ENCODE results near the gene EGLN2. TPM values are rescaled to one million over a fixed set of nuclear protein-coding genes. Genes with fewer than 3 reads are reported as not detected.
"Not testable (repeated sequence)": the region's sequence is repeated elsewhere in the genome, so short reads cannot be mapped to it uniquely, and the experiment has no call there.

The EGLN2 gene
- total RNA-seq, 2 experiments from 2014 or later, result 101 to 105 TPM

DNA sequence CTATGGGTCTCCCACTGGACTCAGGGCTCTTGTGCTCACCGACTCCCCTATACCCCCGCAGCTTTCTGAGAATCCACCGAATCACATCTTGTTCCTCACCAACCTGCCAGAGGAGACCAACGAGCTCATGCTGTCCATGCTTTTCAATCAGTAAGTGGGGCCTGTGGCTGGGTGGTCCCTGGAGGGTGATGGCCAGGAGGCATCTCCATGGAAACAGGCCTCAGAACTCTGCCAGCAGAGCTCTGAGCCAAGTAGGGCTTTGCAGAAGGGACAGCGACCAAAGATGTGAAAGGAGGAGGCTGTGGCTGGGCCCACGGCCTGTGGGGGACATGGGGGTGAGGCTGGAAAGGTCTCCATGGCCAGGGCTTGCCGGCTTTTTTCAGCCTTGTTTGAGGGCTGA is 35.5 kb upstream of the EGLN2 start:
- peaks cover 63% of the 10 kb centered on the region for H3K36me3 Mint-ChIP-seq
- DNase-seq, result no peak
- H3K27me3 Mint-ChIP-seq, result no peaks in the 10 kb centered on the region
- CTCF ChIA-PET, result interaction anchor here (0.5 to 1.7 kb wide), 2 partner anchors 43 to 379 kb away, joined by 3 to 4 read pairs; no protein-coding TSS in a partner anchor
- no peak for ATAC-seq
- H3K4me1 Mint-ChIP-seq, result peaks cover 63% of the 10 kb centered on the region
- peak overlapping the region; percentile 74 for H3K27ac Mint-ChIP-seq
- no peaks in the 10 kb centered on the region for H3K9me3 Mint-ChIP-seq (ENCODE audit: low read depth)
- H3K4me3 Mint-ChIP-seq, result no peak overlapping the region

DNA sequence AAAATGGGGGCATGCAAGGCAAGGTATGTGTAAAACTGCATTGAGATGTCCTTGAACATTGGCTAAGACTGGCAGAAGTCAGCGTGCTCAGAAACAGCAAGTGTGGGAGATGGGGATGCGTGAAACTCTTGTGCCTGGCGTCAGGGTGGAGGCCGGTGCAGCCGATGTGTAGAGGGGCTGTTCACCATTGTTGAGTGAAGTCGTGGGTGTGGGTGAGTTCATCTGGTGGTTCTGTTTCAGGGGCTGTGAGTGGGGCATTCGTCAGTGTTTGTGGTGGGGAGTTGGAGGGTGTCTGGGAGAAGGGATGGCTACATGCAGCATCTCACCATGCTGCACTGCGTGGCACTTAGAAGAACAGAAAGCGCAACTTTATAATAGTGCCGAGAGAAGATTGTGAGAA is 35.0 kb upstream of the EGLN2 start:
- DNase-seq, result no peak
- CTCF ChIA-PET, result no interaction called here
- peaks cover 65% of the 10 kb centered on the region for H3K4me1 Mint-ChIP-seq
- H3K4me3 Mint-ChIP-seq, result no peak overlapping the region
- H3K9me3 Mint-ChIP-seq (ENCODE audit: low read depth), result no peaks in the 10 kb centered on the region
- no peak for ATAC-seq
- peak overlapping the region; percentile 20 for H3K27ac Mint-ChIP-seq
- no peaks in the 10 kb centered on the region for H3K27me3 Mint-ChIP-seq
- H3K36me3 Mint-ChIP-seq, result peaks cover 64% of the 10 kb centered on the region

DNA sequence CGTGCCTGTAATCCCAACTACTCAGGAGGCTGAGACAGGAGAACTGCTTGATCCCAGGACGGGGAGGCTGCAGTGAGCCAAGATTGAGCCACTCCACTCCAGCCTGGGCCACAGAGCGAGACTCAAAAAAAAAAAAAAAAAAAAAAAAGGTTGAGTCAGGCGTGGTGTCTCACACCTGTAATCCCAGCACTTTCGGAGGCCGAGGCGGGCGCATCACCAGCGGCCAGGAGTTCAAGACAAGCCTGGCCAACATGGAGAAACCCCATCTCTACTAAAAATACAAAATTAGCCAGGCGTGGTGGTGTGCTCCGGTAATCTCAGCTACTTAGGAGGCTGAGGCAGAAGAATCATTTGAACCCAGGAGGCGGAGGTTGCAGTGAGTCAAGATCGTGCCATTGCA is 32.6 kb upstream of the EGLN2 start:
- peaks cover 57% of the 10 kb centered on the region for H3K4me1 Mint-ChIP-seq
- not testable (repeated sequence) for H3K27me3 Mint-ChIP-seq; DNase-seq; H3K27ac Mint-ChIP-seq; ATAC-seq; H3K9me3 Mint-ChIP-seq (ENCODE audit: low read depth); H3K4me3 Mint-ChIP-seq
- CTCF ChIA-PET, result interaction anchor here (0.8 kb wide), 1 partner anchor 12 kb away, joined by 4 read pairs; no protein-coding TSS in a partner anchor
- H3K36me3 Mint-ChIP-seq, result peaks cover 60% of the 10 kb centered on the region

DNA sequence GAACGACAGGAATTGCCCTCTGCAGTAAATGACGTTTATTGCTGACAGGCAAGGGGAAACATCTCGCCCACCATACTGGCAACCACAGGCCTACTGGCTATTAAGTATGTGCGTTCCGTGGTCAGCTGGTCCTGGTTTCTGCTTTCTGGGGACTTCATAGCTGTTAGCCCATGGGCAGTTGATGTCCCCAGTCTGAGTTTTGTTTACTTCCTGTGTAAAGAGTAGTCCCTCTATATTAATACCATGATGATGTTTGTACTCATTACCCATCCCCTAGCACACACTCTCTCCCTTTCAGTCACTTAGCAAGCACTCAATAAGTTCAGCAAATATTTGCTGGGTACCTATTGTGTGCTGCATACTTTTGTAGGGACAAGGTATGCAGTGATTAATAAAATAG is 30.1 kb upstream of the EGLN2 start:
- ATAC-seq (no peak), DNase-seq (no peak)
- CTCF ChIA-PET, result interaction anchor here (1.7 kb wide), 1 partner anchor 11 kb away, joined by 3 read pairs; no protein-coding TSS in a partner anchor
- Mint-ChIP-seq H3K27me3 (no peaks in the 10 kb centered on the region), H3K4me3 (no peak overlapping the region), H3K4me1 (peaks cover 36% of the 10 kb centered on the region), H3K36me3 (peaks cover 43% of the 10 kb centered on the region), H3K27ac (no peak overlapping the region), H3K9me3 (ENCODE audit: low read depth) (no peaks in the 10 kb centered on the region)

DNA sequence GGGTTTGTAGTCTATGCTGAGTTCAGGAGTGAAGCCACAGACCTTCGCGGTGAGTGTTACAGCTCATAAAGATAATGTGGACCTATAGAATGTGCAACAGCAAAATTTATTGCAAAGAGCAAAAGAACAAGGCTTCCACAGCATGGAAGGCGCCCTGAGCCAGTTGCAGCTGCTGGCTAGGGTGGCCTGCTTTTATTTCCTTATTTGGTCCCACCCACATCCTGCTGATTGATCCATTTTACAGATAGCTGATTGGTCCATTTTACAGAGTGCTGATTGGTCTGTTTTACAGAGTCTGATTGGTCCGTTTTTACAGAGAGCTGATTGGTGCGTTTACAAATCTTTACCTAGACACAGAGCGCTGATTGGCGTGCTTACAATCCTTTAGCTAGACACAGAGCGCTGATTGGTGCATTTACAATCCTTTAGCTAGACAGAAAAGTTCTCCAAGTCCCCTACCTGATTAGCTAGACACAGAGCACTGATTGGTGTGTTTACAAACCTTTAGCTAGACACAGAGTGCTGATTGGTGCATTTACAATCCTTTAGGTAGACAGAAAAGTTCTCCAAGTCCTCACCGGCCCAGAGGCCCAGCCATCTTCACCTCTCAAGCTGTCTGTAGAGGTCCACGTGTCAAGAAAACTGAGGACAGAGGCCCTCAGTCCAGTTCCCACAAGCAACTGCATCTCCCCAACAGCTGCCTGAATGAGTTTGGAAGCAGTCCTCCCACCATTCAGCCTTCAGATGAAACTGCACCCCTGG is 27.7 kb upstream of the EGLN2 start:
- not testable (repeated sequence) for DNase-seq; H3K27ac Mint-ChIP-seq; H3K4me3 Mint-ChIP-seq; H3K9me3 Mint-ChIP-seq (ENCODE audit: low read depth); H3K27me3 Mint-ChIP-seq
- CTCF ChIA-PET, result interaction anchor here (1.1 to 2.8 kb wide), 2 partner anchors 21 to 48 kb away, joined by 3 to 8 read pairs; partner anchors contain the start of gene ACTMAP
- peak; percentile 45 for ATAC-seq
- Mint-ChIP-seq H3K4me1 (peaks cover 17% of the 10 kb centered on the region), H3K36me3 (peaks cover 23% of the 10 kb centered on the region)

DNA sequence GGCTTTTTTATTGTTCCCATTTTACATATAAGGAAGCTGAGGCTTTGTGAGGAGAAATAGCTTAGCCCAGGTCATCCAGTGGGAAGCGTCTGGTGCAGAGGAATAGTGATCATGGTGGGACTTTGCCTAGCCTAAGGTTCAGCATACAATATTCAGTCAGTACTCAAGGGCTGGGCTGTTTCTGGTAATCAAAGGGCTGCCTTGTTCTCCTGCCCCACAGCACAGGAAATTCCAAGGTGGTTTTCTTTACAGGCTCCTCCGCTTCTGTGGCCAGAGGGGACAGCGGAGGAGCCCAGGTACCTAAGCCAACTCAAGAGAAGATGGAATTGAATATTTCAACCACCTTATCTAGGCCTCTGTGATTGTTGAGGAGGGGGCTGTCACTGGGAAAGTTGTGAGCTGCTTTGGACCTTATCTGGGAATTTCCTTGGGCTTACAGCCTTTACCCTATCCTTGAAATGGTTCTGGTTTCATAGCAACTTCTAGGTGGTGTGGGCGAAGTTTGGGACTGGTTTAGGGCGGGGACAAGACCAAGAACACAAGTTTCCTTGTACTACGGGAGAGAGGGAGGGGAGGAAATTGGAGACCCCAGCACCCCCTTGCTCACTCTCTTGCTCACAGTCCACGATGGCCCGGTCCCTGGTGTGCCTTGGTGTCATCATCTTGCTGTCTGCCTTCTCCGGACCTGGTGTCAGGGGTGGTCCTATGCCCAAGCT is 23.9 kb upstream of the EGLN2 start, which contains the start of gene MIA:
Gene MIA, plus strand, starts transcription at position 606 of the 716 bp plus-strand sequence. Its CDS starts 22 bp downstream, at position 628.
- Mint-ChIP-seq H3K27ac (no peak within 1 kb of the TSS), H3K4me1 (peaks cover 34% of the 10 kb centered on the region), H3K4me3 (no peak within 1 kb of the TSS), H3K36me3 (peaks cover 11% of the 10 kb centered on the region), H3K9me3 (ENCODE audit: low read depth) (no peaks in the 10 kb centered on the region), H3K27me3 (no peaks in the 10 kb centered on the region)
- ATAC-seq, result no peak
- no peak for DNase-seq
- CTCF ChIA-PET, result interaction anchor here (3.9 to 4.6 kb wide), 2 partner anchors 22 to 32 kb away, joined by 42 to 47 read pairs; partner anchors contain the start of gene EGLN2

DNA sequence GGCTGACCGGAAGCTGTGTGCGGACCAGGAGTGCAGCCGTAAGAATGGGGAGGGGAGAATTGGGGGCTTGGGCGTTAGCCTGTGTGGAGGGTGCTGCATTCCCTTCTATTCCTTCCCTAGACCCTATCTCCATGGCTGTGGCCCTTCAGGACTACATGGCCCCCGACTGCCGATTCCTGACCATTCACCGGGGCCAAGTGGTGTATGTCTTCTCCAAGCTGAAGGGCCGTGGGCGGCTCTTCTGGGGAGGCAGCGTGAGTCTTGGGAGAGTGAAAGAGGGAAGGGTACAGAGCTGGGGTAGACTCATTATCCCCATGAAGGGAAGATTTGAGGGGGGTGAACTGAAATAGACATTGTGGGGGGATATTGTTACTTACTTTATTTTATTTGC is 23.4 kb upstream of the EGLN2 start:
- ATAC-seq, result no peak
- CTCF ChIA-PET, result interaction anchor here (3.8 to 4.6 kb wide), 3 partner anchors 21 to 31 kb away, joined by 42 to 47 read pairs (median 43); partner anchors contain the start of gene EGLN2
- DNase-seq, result no peak
- Mint-ChIP-seq H3K36me3 (peaks cover 12% of the 10 kb centered on the region), H3K27me3 (no peaks in the 10 kb centered on the region), H3K9me3 (ENCODE audit: low read depth) (no peaks in the 10 kb centered on the region), H3K27ac (no peak overlapping the region), H3K4me1 (peaks cover 38% of the 10 kb centered on the region), H3K4me3 (no peak overlapping the region)

DNA sequence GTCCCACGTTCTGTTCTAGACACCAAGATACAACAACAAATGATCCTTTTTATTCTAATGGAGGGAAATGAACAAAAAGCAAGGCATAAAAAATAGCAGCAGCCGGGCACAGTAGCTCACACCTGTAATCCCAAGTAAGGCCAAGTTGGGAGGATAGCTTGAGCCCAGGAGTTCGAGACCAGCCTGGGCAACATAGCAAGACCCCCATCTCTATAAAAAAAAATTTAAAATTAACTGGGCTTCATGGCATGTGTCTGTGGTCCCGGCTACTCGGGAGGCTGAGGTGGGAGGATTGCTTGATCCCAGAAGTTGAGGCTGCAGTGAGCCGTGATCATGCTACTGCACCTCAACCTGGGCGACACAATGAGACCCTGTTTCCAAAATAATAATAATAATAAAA is 22.6 kb upstream of the EGLN2 start:
- Mint-ChIP-seq H3K4me1 (peaks cover 34% of the 10 kb centered on the region), H3K4me3 (no peak overlapping the region), H3K36me3 (peaks cover 10% of the 10 kb centered on the region), H3K27ac (no peak overlapping the region), H3K9me3 (ENCODE audit: low read depth) (no peaks in the 10 kb centered on the region), H3K27me3 (no peaks in the 10 kb centered on the region)
- CTCF ChIA-PET, result interaction anchor here (2.5 to 4.6 kb wide), 5 partner anchors 21 to 43 kb away, joined by 9 to 47 read pairs (median 42); partner anchors contain the start of genes ACTMAP, EGLN2 and SNRPA
- DNase-seq, result no peak
- ATAC-seq, result no peak

DNA sequence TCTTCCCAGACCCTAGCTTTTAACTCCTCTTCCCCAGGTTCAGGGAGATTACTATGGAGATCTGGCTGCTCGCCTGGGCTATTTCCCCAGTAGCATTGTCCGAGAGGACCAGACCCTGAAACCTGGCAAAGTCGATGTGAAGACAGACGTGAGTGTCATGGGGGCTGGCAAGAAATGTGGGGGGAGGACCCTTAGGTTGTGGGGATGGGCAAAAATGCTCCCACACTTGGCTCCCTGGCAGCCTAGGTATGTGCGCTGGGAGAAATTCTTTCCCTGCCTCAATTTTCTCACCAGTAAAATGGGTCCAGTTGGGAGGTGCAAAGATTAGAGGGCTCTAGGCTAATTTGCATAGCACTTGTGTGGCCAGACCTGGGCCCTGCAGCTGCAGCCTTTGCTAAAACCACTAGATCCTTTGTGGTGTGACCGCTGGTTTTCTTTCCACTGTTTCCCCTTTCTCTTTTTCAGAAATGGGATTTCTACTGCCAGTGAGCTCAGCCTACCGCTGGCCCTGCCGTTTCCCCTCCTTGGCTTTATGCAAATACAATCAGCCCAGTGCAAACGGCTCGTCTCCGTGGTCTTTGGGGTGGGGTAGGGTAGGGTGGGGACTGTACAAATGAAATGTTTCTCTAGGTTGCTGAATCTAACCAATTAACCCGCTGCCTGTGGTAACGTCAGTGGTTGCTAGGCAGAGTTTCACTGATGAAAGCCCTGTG is 21.9 kb upstream of the EGLN2 start:
- peak; percentile 98 for DNase-seq
- peak overlapping the region; percentile 99 for H3K27ac Mint-ChIP-seq
- no peaks in the 10 kb centered on the region for H3K9me3 Mint-ChIP-seq (ENCODE audit: low read depth)
- H3K4me1 Mint-ChIP-seq, result peaks cover 33% of the 10 kb centered on the region
- no peaks in the 10 kb centered on the region for H3K27me3 Mint-ChIP-seq
- ATAC-seq, result peak; percentile 56
- CTCF ChIA-PET, result interaction anchor here (0.5 to 4.6 kb wide), 12 partner anchors 20 to 525 kb away, joined by 3 to 47 read pairs (median 8); partner anchors contain the start of genes ACTMAP, COQ8B, EGLN2 and ITPKC
- peak overlapping the region; percentile 87 for H3K4me3 Mint-ChIP-seq
- peaks cover 12% of the 10 kb centered on the region for H3K36me3 Mint-ChIP-seq

DNA sequence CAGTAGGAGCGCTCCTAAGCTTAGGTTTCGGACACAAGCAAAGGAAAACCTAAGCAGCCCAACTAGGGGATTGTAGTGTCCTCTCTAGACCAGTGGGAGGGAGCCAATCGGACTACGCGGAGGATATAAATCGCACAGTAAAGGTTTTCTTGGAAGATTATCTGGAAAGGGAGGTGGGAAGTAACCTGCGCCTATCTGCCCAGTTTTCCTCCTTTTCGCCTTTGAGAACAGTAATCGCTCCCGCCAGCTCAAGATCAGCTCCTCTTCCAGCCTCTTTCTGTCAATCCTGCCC is 21.4 kb upstream of the EGLN2 start:
- Mint-ChIP-seq H3K27ac (peak overlapping the region; percentile 99), H3K36me3 (peaks cover 14% of the 10 kb centered on the region), H3K4me1 (peaks cover 33% of the 10 kb centered on the region), H3K4me3 (peak overlapping the region; percentile 87), H3K27me3 (no peaks in the 10 kb centered on the region), H3K9me3 (ENCODE audit: low read depth) (no peaks in the 10 kb centered on the region)
- DNase-seq (no peak), ATAC-seq (no peak)
- CTCF ChIA-PET, result interaction anchor here (0.5 to 4.6 kb wide), 14 partner anchors 20 to 525 kb away, joined by 3 to 47 read pairs (median 6); partner anchors contain the start of genes ACTMAP, COQ8B, EGLN2 and ITPKC

DNA sequence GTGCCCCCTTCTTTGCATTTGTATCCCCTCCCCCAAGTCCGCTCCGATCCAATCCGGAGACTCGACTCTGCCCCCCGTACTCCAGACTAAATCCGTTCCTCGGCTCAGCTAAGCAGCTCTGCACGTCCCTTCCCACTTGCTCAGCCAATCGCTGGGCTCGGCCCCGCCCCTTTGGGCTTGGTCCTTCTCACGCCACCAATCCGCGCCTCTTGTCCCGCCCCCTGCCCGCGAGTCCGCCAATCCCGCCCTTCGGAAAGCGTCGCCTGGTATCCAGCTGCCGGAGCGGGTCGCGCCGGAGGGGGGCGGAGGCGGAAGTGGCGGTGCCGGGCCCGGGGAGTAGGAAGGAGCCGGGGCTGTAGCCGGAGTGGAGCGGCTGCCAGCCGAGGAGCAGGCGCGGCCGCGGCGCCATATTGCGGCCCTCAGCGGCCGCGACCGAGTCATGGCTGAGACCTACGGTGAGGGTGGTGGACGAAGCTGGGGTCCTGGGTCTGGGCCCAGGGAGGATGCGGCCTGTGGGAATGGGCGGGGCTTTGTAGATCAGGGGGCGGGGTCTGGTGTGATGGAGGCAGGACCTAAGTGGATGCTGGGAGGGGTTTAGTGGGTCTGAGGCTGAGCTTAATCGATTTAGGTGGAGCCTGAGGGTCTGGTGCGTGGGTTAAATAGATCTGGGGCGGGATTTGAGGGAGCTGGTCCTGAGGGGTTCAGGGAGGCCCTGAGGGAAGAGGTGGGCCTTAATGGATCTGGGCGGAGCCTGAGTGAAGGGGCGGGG is 20.9 kb upstream of the EGLN2 start, which contains the start of gene RAB4B:
Gene RAB4B, plus strand, starts transcription at position 311 of the 769 bp plus-strand sequence. Its CDS starts 129 bp downstream, at position 440.
- Mint-ChIP-seq H3K4me3 (peak within 1 kb of the TSS; percentile 87), H3K9me3 (ENCODE audit: low read depth) (no peaks in the 10 kb centered on the region), H3K4me1 (peaks cover 33% of the 10 kb centered on the region), H3K36me3 (peaks cover 14% of the 10 kb centered on the region), H3K27ac (peak within 1 kb of the TSS; percentile 99), H3K27me3 (no peaks in the 10 kb centered on the region)
- peak; percentile 81 for ATAC-seq
- CTCF ChIA-PET, result interaction anchor here (0.5 to 4.6 kb wide), 17 partner anchors 9 to 524 kb away, joined by 3 to 47 read pairs (median 5); partner anchors contain the start of genes ACTMAP, COQ8B, EGLN2 and ITPKC
- DNase-seq, result peak; percentile 100

DNA sequence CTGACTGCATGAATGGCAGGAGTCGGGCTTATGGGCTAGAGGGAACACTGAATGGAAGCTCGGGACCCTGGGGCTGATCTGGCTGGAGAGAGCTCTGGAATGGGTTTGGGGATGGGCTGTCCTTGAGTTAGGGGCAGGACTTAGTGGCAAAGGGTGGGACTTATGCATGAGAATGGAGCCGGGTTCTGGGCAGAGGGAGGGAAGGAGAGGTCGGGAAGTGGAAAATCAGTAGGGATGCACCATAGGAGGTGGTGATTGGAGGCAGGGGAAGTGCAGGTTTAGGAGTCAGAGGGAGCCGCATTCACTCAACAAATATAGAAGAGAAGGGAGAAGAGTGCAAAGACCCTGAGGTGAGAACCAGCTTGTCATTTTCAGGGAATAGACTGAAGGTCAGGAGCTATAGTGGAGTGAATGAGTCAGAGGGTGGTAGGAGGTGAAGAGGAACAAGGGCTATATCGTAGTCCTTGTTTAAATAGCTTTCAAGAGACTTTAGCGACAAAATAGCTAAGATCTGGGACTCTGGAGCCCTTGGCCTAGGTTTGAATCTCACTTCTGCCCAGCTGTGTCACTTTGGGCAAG is 20.2 kb upstream of the EGLN2 start:
- peak overlapping the region; percentile 87 for H3K4me3 Mint-ChIP-seq
- ATAC-seq (no peak), DNase-seq (no peak)
- no peaks in the 10 kb centered on the region for H3K27me3 Mint-ChIP-seq
- CTCF ChIA-PET, result interaction anchor here (0.7 to 4.6 kb wide), 15 partner anchors 8 to 144 kb away, joined by 3 to 47 read pairs (median 6); partner anchors contain the start of genes ACTMAP, COQ8B, EGLN2 and ITPKC
- H3K9me3 Mint-ChIP-seq (ENCODE audit: low read depth), result no peaks in the 10 kb centered on the region
- peak overlapping the region; percentile 99 for H3K27ac Mint-ChIP-seq
- H3K4me1 Mint-ChIP-seq, result peaks cover 33% of the 10 kb centered on the region
- H3K36me3 Mint-ChIP-seq, result peaks cover 14% of the 10 kb centered on the region
